HTR-8/SVneo (cell line): ENCODE measurements around the gene CCL27.
"Not testable (repeated sequence)": the region's sequence is repeated elsewhere in the genome, so short reads cannot be mapped to it uniquely, and the experiment has no call there.

Source experiments
- DNase-seq: peaks from one replicate; pipeline ENCODE4 v3.0.0; 2011; ENCODE audit warnings: low spot score, mixed read lengths; ENCODE audit not compliant: insufficient read length
- FAIRE-seq: peaks from 2 replicates; lab custom pipeline; 2011; peaks lifted over from hg19 to GRCh38; lab: Jason Lieb, UNC

Gene CCL27

DNA sequence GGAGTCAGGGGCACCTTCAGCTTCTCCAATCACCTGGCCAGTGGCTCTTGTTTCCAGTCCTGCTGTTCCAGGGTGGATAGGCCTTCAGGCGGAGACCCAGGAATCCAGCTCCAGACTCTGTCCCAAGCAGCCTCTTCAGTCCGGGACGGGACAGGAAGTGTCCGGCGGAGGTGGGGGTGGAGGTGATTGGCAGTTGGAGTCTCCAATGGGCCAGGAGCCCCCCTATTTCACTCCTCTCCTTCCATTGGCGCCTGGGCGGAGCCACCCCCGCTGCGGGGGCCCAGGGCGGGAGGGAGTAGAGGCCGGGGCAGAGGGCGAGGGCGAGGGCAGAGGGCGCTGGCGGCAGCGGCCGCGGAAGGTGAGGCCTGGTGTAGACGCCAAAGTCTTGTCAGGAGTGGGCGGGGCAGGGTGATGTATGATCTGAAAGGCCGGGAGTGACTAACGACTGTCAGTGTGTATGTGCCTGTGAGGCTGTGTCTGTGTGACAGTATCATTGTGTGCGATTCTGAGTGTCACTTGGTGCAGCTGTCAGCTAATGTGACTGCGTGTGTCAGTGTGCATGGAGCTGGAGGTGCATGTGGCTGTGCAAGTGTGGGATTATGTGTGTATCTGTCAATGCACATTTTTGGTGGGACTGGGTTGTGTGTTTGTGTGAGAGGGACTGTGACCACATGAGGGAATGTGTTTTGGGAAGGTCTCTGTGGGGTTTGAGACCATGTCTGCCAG, 10.4 kb downstream of the CCL27 start, which contains the start of gene IL11RA:
Gene IL11RA, plus strand, starts transcription at position 310 of the 726 bp plus-strand sequence. CDS start 3,033 bp downstream, outside the sequence.
- FAIRE-seq (peak; percentile 65), DNase-seq (peak; percentile 89)

DNA sequence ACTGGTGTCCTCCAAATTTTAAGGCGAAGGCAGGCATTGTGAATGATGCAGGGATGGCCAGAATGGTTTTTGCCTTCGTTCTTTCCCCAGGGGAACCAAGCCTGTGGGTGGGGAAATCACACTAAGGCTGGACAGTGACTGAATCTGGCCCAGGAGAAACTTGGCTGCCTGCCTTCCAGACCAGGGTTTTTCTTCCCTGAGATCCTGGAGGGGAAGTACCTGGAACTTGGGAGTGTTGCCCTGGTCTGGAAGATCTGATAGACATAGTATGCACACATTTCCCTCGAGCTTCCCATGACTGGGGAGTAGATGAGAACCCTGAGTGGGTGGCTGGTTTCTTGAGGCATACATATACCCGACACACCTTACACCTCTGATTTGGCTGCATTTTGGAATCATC, 11.1 kb downstream of the CCL27 start:
- FAIRE-seq = no peak
- DNase-seq = no peak

DNA sequence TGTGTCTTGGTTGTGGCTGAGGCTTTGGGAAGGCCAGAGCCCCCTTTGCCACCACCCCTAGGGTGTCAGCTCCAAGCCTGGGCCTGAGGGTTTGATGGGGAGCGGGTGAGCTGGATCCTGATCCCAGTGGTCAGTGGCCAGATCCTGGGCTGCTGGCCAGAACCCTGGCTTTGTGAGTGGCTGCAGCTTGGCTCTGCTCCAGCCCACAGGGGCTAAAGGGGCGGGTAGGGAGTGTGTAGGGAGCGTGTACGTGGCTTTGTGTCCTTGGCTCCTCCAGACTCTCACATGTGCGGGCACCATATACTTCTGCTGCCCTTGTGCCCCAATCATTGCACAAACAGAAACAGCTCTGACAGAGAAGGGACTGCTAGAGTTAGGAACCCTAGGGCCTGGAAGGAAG, 11.6 kb downstream of the CCL27 start:
- FAIRE-seq (no peak), DNase-seq (no peak)

DNA sequence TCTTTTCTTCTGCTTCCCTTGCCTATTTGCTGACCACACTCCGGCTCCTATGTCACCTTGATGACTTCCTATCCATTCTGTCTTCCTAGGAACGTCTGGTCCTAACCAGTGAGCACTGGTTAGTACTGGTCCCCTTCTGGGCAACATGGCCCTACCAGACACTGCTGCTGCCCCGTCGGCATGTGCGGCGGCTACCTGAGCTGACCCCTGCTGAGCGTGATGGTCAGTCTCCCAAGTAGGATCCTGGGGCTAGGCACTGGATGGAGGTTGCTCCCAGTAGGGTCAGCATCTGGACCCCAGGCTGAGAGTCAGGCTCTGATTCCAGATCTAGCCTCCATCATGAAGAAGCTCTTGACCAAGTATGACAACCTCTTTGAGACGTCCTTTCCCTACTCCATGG, 13.8 kb downstream of the CCL27 start:
- DNase-seq (no peak), FAIRE-seq (no peak)

DNA sequence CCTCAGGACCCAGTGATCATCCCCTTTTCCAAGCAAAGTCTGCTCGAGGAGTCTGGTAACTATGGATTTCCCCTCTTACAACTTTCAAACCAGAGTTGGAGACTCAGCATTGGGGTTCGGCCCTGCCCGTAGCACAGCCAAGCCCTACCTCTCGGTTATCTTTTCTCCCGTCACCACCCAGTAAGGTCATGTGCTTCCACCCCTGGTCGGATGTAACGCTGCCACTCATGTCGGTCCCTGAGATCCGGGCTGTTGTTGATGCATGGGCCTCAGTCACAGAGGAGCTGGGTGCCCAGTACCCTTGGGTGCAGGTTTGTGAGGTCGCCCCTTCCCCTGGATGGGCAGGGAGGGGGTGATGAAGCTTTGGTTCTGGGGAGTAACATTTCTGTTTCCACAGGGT, 14.8 kb downstream of the CCL27 start:
- DNase-seq (no peak), FAIRE-seq (no peak)

DNA sequence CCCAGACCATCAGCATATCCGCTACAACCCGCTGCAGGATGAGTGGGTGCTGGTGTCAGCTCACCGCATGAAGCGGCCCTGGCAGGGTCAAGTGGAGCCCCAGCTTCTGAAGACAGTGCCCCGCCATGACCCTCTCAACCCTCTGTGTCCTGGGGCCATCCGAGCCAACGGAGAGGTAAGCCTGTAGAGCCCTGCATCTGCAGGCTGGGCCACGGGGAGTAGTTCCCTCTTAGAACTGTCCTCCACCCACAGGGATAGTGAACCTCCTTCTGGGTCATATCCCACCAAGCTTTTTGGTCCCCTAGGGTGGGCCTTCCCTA, 15.4 kb downstream of the CCL27 start:
- no peak for FAIRE-seq
- no peak for DNase-seq

DNA sequence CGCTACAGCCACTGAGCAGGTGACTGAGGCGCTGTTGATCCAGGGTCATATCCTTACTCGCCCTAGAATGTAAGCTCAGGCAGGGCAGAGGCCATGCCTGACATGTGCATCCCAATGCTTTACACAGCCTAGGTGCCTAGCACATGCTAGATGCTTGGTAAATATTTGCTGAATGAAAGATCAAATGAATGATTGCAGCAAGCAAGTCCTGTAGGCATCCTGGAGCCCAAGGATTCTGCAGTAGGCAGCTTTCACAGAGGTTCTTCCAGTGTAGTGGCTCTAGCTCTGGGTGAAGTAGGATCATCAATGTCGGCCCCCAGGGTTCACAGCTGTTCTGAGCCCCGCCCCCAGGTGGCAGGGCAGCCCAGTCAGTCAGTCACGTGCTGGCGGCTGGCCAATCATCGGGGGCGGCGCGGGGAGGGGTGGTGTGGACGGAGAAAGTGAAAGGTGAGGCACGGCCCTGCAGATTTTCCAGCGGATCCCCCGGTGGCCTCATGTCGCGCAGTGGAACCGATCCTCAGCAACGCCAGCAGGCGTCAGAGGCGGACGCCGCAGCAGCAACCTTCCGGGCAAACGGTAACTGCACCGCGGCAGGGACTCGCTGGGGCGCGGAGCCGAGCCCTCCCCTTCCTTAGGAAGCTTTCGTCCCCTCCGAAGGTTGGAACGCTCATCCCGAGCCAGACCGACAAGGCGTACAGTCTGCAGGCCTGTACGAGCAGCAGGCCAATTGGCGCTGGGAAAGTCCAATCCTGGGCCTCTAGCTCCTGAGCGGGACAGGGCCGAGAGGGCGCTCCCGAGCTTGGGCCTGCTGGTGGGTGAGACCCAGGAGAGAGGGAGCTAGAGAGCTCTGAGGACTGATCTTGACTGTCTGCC, 16.0 kb downstream of the CCL27 start, which contains the start of gene GALT:
Gene GALT, plus strand, starts transcription at position 465 of the 873 bp plus-strand sequence. Its CDS starts 30 bp downstream, at position 495.
- DNase-seq (peak; percentile 90), FAIRE-seq (peak; percentile 9)

DNA sequence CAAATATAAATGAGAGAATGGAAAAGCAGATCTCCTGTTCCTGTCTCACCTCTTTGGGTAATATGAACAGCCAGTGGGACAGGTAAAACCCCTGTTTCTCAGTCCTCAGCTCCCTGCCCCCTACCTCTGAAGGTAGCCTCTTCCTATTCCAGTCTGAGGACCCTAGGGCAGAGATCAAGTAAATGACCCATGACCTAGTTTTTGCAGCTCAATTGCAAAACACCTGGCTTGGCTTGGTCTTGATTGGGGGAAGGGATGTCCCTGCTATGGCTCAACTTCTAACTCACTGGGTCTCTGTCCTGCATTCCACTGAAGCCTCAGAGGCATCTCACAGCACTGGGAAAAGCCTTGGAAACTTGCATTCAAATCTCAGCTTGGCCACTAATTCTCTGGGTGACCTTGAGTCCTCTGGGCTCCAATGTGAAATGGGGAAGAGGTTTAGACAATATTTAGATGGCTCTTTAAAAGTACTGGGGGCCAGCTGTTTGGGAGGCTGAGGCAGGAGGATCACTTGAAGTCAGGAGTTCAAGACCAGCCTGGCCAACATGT, 17.6 kb downstream of the CCL27 start:
- FAIRE-seq (no peak), DNase-seq (no peak)

DNA sequence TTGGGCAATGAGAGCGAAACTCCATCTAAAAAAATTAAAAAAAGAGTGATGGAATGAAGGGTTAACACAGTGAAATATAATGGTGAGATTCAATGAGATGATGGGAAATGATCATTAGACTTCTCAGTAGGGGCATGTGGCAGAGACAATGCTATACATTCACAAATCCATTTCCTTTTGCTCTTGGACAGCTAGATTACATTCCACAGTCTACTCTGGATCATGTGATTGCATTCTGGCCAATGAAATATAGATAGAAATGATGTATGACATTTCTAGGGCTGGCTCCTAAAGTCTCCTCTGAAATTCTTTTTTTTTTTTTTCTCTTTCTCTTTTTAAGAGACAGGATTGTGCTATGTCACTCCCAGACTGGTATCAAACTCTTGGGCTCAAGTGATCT, 19.8 kb downstream of the CCL27 start:
- no peak for DNase-seq
- no peak for FAIRE-seq

DNA sequence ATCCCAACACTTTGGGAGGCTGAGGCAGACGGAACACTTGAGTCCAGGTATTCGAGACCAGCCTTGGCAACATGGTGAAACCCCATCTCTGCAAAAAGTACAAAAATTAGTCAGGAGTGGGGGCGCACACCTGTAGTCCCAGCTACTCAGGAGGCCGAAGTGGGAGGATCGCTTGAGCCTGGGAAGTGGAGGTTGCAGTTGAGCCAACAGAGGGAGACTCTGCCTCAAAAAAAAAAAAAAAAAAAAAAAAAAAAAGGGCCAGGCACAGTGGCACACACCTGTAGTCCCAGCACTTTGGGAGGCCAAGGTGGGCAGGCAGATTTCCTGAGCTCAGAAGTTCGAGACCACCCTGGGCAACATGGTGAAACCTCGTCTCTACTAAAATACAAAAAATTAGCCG, 23.1 kb downstream of the CCL27 start:
- not testable (repeated sequence) for FAIRE-seq, DNase-seq

DNA sequence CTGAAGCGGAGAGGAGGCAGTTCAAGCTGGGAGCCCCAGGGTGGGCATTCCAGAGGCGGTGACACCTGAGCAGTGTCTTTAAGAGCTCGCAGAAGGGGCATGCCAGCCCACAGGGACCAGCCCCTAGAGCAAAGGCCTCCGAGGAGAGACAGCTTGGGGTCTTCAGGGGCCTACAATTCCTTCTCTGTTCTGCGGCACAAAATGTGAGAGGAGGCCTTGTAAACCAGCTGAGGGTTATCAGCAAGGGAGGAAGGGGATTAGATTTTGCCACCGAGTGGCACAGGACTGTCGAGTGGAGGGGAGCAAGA, 24.4 kb downstream of the CCL27 start:
- FAIRE-seq = no peak
- DNase-seq = no peak

DNA sequence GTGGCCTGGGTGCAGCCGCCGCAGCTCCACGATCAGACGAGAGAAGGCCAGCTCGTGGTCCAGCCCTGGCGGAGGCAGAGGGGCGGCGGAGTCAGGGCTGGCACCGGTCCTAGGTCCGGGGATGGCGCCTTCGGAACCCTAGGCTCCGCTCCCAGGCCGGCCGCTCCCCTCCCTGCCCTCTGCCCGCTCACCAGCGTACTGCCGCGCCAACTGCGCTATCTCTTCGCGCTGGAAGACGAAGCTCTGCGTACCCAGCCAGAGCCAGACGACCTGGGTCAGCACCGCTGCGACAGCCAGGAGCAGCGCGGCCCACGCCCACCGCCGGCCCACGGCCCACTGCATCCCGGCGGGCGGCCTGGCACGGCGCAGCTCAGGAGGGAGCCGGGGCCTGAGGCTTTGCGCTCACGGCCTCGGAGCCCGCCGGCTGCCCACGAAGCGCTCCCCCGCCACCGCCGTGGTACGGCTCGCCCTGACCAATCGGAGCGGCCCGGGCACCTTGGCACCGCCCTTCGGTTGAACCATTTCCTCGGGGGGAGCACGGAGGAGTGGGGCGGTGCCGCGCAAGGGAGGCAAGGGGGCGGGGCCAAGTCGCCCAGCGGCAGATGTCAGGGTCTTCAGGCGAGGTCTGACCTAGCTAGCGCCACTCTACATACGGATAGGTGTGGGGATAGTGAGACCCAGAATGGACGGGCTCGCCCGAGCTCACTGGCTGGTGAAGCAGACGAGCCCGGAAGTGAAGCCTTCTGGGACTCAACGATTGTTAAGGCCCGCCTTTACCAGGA, 24.9 kb downstream of the CCL27 start, which contains the start of gene SIGMAR1:
Gene SIGMAR1, minus strand, starts transcription at position 432 of the 782 bp plus-strand sequence. Its CDS starts 90 bp downstream, at position 342.
- DNase-seq (peak; percentile 74), FAIRE-seq (no peak)

DNA sequence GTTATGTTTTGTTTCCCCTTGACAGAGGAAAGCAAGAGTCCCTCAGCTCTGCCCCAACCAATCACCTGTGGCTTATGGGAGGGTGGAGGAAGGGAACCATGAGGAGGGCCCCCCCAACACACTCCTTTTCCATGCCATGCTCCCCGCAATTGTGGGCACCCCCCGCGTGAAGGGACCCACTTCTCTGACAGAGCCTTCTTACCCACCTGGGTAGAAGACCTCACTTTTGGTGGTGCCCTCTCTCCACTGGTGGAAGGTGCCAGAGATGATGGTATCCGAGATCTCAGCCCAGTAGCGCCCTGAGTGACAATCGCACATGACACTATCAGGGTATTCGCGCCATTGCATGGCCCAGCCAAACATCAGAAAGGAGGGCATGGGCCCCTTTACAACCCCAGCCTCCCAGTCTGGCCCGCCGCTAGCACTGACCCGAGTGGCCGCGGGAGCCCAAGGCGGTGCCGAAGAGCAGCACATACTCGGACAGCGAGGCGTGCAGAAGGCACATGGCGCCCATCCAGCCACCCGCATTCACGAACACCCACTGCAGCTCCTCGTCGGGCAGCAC, 25.6 kb downstream of the CCL27 start:
- DNase-seq (no peak), FAIRE-seq (no peak)

DNA sequence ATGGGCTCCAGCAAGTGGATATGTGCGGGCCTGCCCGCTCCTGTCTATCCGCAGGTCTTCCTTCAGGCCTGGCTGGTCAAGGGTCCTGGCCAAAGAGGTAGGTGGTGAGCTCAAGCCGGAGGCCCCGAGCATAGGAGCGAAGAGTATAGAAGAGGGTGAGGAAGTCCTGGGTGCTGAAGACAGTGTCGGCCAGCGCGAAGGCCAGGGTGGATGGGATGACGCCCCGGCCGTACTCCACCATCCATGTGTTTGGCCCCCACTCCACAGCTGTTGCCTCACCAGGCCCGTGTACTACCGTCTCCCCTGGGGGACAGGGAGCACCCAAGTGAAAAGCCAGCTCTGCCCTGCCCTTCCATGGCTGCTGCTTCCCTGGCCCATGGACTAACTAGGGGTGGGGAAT, 26.9 kb downstream of the CCL27 start:
- DNase-seq (no peak), FAIRE-seq (no peak)

DNA sequence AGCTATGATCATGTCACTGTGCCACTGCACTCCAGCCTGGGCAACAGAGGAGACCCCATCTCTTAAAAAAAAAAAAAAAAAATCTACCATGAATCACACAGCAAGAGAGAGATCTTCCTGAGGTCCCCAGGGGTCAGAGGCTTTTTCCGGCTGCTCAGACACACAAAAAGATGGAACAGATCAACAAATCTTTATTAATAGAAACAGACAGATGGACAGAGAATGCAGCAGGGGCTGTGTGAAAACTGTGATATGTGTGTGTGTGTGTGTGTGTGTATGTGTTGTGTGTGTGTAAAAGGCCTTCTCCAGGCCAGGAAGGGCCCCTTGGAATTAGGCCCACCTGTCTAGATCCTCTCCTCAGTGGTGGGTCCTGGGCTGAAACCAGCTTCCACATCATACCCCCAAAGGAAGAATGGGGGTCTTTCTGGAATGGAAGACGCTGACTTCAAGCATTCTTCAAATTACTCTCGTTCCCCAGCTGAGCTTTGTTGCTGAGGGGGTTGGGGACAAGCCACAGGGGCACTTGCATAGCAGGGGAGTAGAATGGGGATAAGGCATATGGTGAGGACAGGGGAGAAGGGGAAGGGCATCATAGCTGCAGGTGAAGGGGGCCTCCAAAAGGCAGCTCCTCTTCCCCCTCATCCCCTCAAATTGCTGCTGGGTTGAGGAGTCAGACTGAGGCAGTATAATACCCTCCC, 27.8 kb downstream of the CCL27 start:
- DNase-seq (no peak), FAIRE-seq (no peak)

DNA sequence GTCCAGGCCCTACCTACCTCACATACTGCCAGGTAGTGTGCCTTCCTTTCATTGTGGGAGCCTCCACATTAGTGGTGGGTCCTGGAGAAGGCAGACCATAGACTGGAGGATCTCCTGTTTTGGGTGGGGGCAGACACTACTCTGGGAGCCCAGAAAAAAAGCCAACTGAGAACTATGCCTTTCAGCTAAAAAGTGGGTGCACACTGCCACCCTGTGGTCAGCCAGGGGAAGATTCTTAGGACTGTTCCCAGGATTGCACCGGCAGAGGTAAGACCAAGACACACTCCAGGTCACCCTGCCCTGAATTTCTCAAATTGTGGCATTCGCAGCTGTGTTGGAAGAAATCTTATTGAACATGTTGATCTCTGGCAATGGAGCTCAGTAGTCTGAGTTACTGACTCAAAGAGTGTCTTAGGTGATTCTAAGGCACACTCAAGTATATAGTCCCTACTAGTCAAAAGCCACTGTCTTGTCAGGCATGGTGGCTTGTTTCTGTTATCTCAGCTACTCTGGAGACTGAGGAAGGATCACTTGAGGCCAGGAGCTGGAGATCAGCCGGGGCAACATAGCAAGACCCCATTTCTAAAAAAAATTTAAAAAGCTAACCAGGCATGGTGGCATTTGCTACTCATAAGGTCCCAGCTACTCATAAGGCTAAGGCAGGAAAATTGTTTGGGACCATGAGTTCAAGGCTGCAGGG, 28.5 kb downstream of the CCL27 start:
- no peak for DNase-seq

DNA sequence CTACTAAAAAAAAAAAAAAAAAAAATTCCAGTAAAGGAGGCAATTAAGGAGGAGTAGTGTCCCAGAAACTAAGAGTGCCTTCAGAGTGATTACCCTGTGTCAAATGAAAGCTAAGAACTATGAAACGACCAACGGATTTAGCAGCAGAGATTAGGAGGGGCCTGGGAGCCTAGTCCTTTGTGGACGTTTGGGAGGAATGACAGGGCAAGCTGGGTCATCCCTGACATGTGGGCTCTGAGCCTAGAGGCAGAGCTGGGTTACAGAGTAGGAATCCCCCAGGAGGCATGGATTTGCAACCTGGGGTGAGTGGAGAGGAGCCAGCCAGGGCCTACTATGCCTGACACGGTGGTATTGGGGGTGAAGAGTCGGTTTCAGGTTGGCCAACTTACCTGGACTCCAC, 29.3 kb downstream of the CCL27 start:
- DNase-seq (no peak), FAIRE-seq (no peak)

More for the DNA sequence above, 28.5 kb downstream of the CCL27 start:
- FAIRE-seq = no peak

DNA sequence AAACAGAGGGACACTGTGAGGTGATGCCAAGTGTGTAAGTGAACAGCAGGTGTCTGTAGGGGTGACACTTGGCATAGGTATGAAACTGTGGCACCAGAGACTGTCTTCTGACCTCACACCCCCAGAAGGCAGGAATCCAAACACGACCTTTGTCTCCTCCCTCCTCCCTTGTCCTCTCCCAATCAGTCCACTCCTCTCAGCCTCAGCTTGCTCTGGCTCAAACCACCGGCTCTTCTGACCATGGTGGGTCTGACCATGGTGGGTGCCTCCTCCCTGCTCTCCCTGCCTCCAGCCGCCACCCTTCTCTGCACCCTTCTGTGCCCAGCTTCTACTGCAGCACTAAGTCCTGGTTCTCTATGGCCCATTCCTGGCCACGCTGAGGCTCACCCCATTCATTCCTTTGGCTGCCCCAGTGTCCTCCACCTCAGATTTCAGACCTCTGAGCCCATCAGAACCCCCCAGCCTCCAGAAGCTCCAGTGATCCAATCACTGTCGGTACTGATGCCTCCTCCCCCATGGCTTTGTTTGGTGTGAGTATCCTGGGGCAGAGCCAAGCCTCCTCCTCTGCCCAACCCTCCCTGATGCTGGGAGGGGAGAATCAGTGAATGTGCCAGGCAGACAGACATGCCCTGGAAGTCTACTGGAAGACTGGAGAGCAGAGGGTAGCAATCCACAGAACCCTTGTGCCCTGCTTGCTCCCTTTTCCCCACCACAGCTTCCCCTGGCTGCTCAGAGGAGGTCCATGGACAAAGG, 31.9 kb downstream of the CCL27 start:
- DNase-seq (no peak), FAIRE-seq (no peak)
